WTC11 (cell line): ENCODE data around the gene SETD4. TPM values are rescaled to one million over a fixed set of nuclear protein-coding genes. Genes with fewer than 3 reads are reported as not detected.

ENCODE experiments used
- ATAC-seq: fragments of 200-7000 bp; cut with Tn5 transposase; 2 replicates; pipeline ENCODE4 v1.10.0; 2021; ENCODE audit warnings: mild to moderate bottlenecking, moderate library complexity
- CTCF ChIA-PET: fragments of 300-600 bp; sonication (Branson Sonifier 250); formaldehyde crosslinking; loops from one replicate; lab custom pipeline; 2021; ENCODE audit warnings: antibody characterized with exemption; lab: Charles Lee
- POLR2A ChIA-PET: fragments of 350-600 bp; sonication (Branson Sonifier 250); formaldehyde crosslinking; loops from one replicate; lab custom pipeline; 2021; ENCODE audit warnings: antibody characterized with exemption; lab: Charles Lee
- DNase-seq: peaks from one replicate; pipeline ENCODE4 v3.0.0; 2021; ENCODE audit warnings: low spot score
- H3K27ac Mint-ChIP-seq: 2 replicates; pipeline ENCODE4 v1.8.0; 2021; ENCODE audit warnings: mixed read lengths
- H3K27me3 Mint-ChIP-seq: 2 replicates; pipeline ENCODE4 v1.8.0; 2021; ENCODE audit warnings: low read depth, mild to moderate bottlenecking, moderate library complexity, mixed read lengths
- H3K36me3 Mint-ChIP-seq: 2 replicates; pipeline ENCODE4 v1.8.0; 2021; ENCODE audit warnings: mixed read lengths
- H3K4me1 Mint-ChIP-seq: 2 replicates; pipeline ENCODE4 v1.8.0; 2022; ENCODE audit warnings: mixed read lengths
- H3K4me3 Mint-ChIP-seq: 2 replicates; pipeline ENCODE4 v1.8.0; 2021; ENCODE audit warnings: mild to moderate bottlenecking, moderate library complexity, mixed read lengths
- H3K9me3 Mint-ChIP-seq: 2 replicates; pipeline ENCODE4 v1.8.0; 2021; ENCODE audit warnings: mixed read lengths
- CBFB ChIP-seq: sonication (generic); formaldehyde crosslinking; IDR thresholded peaks from 2 replicates; pipeline ENCODE4 v1.8.1; 2022; ENCODE audit warnings: mild to moderate bottlenecking, low read depth, missing genetic modification reagents
- CREB1 ChIP-seq: sonication (generic); formaldehyde crosslinking; IDR thresholded peaks from 2 replicates; pipeline ENCODE4 v1.8.0; 2023; ENCODE audit warnings: mild to moderate bottlenecking, missing genetic modification reagents
- ESRRA ChIP-seq: sonication (generic); formaldehyde crosslinking; IDR thresholded peaks from 2 replicates; pipeline ENCODE4 v1.8.1; 2022; ENCODE audit warnings: mild to moderate bottlenecking, missing genetic modification reagents, borderline replicate concordance
- FOXJ3 ChIP-seq: sonication (generic); formaldehyde crosslinking; IDR thresholded peaks from 2 replicates; pipeline ENCODE4 v1.9.0; 2021; ENCODE audit warnings: missing genetic modification reagents, mild to moderate bottlenecking, borderline replicate concordance
- FOXK1 ChIP-seq: sonication (generic); formaldehyde crosslinking; IDR thresholded peaks from 2 replicates; pipeline ENCODE4 v1.8.0; 2022; ENCODE audit warnings: mild to moderate bottlenecking, moderate library complexity, missing genetic modification reagents
- GTF2I ChIP-seq: fragments of 250-450 bp; sonication (Bioruptor Pico); conservative IDR thresholded peaks from 2 replicates; pipeline ENCODE4 v1.4.0; 2021; ENCODE audit warnings: mild to moderate bottlenecking
- IRF2 ChIP-seq: sonication (generic); formaldehyde crosslinking; IDR thresholded peaks from 2 replicates; pipeline ENCODE4 v1.8.0; 2022; ENCODE audit warnings: low read depth, missing genetic modification reagents, borderline replicate concordance
- KAT7 ChIP-seq: sonication (generic); formaldehyde crosslinking; IDR thresholded peaks from 2 replicates; pipeline ENCODE4 v1.8.1; 2023; ENCODE audit warnings: missing genetic modification reagents, mild to moderate bottlenecking, borderline replicate concordance
- MXD4 ChIP-seq: fragments of 250-450 bp; sonication (Bioruptor Pico); IDR thresholded peaks from 2 replicates; pipeline ENCODE4 v1.8.0; 2021; ENCODE audit warnings: mild to moderate bottlenecking, moderate library complexity, borderline replicate concordance
- NR3C1 ChIP-seq: sonication (generic); formaldehyde crosslinking; conservative IDR thresholded peaks from 2 replicates; pipeline ENCODE4 v1.8.1; 2023; ENCODE audit warnings: low read depth, mild to moderate bottlenecking, missing genetic modification reagents
- RELA ChIP-seq: sonication (generic); formaldehyde crosslinking; IDR thresholded peaks from 2 replicates; pipeline ENCODE4 v1.8.1; 2022; ENCODE audit warnings: missing genetic modification reagents, mild to moderate bottlenecking, borderline replicate concordance
- RORB ChIP-seq: fragments of 250-450 bp; sonication (Bioruptor Pico); IDR thresholded peaks from 2 replicates; pipeline ENCODE4 v1.9.0; 2021; ENCODE audit warnings: mild to moderate bottlenecking
- SMAD3 ChIP-seq: sonication (generic); formaldehyde crosslinking; IDR thresholded peaks from 2 replicates; pipeline ENCODE4 v1.8.0; 2022; ENCODE audit warnings: missing genetic modification reagents, mild to moderate bottlenecking, borderline replicate concordance
- SP1 ChIP-seq: sonication (generic); formaldehyde crosslinking; conservative IDR thresholded peaks from 2 replicates; pipeline ENCODE4 v1.8.1; 2022; ENCODE audit warnings: missing genetic modification reagents
- TCF7 ChIP-seq: sonication (generic); formaldehyde crosslinking; IDR thresholded peaks from 2 replicates; pipeline ENCODE4 v1.8.0; 2022; ENCODE audit warnings: mild to moderate bottlenecking, low read depth, missing genetic modification reagents, moderate library complexity
- TEAD1 ChIP-seq: sonication (generic); formaldehyde crosslinking; IDR thresholded peaks from 2 replicates; pipeline ENCODE4 v1.8.0; 2022; ENCODE audit warnings: mild to moderate bottlenecking, missing genetic modification reagents
- ZNF138 ChIP-seq: sonication (generic); formaldehyde crosslinking; conservative IDR thresholded peaks from 2 replicates; pipeline ENCODE4 v1.8.1; 2022; ENCODE audit warnings: mild to moderate bottlenecking, moderate library complexity, missing genetic modification reagents
- ZNF416 ChIP-seq: fragments of 250-450 bp; sonication (Bioruptor Pico); IDR thresholded peaks from 2 replicates; pipeline ENCODE4 v1.9.0; 2021; ENCODE audit warnings: mild to moderate bottlenecking, inconsistent platforms
- total RNA-seq: library from RNA; stranded (reverse); gene quantifications from 3 replicates; pipeline ENCODE4 v1.2.3, GENCODE V29; 2021
- TF ChIP-seq, protein P1 (sequence below): sonication (generic); formaldehyde crosslinking; IDR thresholded peaks from 2 replicates; pipeline ENCODE4 v1.8.0; 2022; ENCODE audit warnings: mild to moderate bottlenecking, missing genetic modification reagents
- TF ChIP-seq, protein P2 (sequence below): sonication (generic); formaldehyde crosslinking; IDR thresholded peaks from 2 replicates; pipeline ENCODE4 v1.8.0; 2022; ENCODE audit warnings: mild to moderate bottlenecking, missing genetic modification reagents
- TF ChIP-seq, protein P3 (sequence below): sonication (generic); formaldehyde crosslinking; IDR thresholded peaks from 2 replicates; pipeline ENCODE4 v1.8.0; 2022; ENCODE audit warnings: mild to moderate bottlenecking, missing genetic modification reagents
- TF ChIP-seq, protein P4 (sequence below): sonication (generic); formaldehyde crosslinking; IDR thresholded peaks from 2 replicates; pipeline ENCODE4 v1.8.1; 2023; ENCODE audit warnings: mild to moderate bottlenecking, moderate library complexity, missing genetic modification reagents
- TF ChIP-seq, protein P5 (sequence below): sonication (generic); formaldehyde crosslinking; IDR thresholded peaks from 2 replicates; pipeline ENCODE4 v1.8.1; 2022; ENCODE audit warnings: low read depth, mild to moderate bottlenecking, moderate library complexity, missing genetic modification reagents, borderline replicate concordance
- TF ChIP-seq, protein P6 (sequence below): sonication (generic); formaldehyde crosslinking; conservative IDR thresholded peaks from 2 replicates; pipeline ENCODE4 v1.8.1; 2022; ENCODE audit warnings: mild to moderate bottlenecking, missing genetic modification reagents
- TF ChIP-seq, protein P7 (sequence below): sonication (generic); formaldehyde crosslinking; IDR thresholded peaks from 2 replicates; pipeline ENCODE4 v1.8.1; 2023; ENCODE audit warnings: mild to moderate bottlenecking, missing genetic modification reagents, moderate library complexity
- TF ChIP-seq, protein P8 (sequence below): sonication (generic); formaldehyde crosslinking; IDR thresholded peaks from 2 replicates; pipeline ENCODE4 v1.8.1; 2022; ENCODE audit warnings: mild to moderate bottlenecking, missing genetic modification reagents, moderate library complexity, borderline replicate concordance

SETD4 gene
- total RNA-seq, 1 experiment from 2014 or later, result 64.8 TPM

DNA sequence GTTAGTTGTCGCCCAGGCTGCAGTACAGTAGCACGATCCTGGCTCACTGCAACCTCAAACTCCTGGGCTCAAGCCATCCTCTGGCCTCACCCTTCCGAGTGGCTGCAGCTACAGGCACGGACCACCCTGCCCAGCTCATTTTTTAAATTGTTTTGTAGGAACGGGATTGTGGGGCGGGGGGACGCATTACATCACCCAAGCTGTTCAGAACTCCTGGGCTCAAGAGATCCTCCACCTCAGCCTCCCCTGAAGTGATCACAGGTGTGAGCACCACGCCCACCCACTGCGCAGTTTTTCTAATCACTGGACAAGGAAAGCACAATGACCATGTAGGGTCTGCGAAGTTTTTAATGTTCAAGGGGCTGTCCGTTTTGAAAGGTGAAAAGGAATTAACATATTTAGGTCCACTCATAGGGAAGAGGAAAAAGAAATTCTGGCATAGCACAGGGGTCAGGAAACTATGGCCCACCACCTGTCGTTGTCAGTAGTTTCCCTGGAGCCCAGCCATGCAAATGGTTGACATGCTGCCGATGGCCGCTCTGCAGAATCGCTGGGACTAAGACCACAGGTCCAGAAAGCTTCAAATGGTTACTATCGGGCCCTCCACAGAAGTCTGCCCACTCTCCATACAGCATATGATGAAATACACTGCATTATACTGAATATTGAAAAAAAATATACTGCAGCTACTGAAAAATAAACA, 26.0 kb downstream of the SETD4 start:
- ChIA-PET POLR2A (no interaction called here), CTCF (interaction anchor here (0.8 to 2.1 kb wide), 6 partner anchors 10 to 1289 kb away, joined by 3 to 13 read pairs (median 6); partner anchors contain the start of gene CBR1)
- DNase-seq (no peak), ATAC-seq (no peak)
- no peak for TF ChIP-seq CREB1 (CRISPR knock-in tag)
- TF ChIP-seq, protein P1, sequence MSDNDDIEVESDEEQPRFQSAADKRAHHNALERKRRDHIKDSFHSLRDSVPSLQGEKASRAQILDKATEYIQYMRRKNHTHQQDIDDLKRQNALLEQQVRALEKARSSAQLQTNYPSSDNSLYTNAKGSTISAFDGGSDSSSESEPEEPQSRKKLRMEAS (CRISPR knock-in tag), result no peak
- no peak for TF ChIP-seq CBFB (CRISPR knock-in tag)
- TF ChIP-seq, protein P2, sequence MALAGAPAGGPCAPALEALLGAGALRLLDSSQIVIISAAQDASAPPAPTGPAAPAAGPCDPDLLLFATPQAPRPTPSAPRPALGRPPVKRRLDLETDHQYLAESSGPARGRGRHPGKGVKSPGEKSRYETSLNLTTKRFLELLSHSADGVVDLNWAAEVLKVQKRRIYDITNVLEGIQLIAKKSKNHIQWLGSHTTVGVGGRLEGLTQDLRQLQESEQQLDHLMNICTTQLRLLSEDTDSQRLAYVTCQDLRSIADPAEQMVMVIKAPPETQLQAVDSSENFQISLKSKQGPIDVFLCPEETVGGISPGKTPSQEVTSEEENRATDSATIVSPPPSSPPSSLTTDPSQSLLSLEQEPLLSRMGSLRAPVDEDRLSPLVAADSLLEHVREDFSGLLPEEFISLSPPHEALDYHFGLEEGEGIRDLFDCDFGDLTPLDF (CRISPR knock-in tag), result no peak
- TF ChIP-seq, protein P3, sequence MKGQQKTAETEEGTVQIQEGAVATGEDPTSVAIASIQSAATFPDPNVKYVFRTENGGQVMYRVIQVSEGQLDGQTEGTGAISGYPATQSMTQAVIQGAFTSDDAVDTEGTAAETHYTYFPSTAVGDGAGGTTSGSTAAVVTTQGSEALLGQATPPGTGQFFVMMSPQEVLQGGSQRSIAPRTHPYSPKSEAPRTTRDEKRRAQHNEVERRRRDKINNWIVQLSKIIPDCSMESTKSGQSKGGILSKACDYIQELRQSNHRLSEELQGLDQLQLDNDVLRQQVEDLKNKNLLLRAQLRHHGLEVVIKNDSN (CRISPR knock-in tag), result no peak
- no peak for TF ChIP-seq RELA (CRISPR knock-in tag)
- no peak for TF ChIP-seq TCF7 (CRISPR knock-in tag)
- TF ChIP-seq IRF2 (CRISPR knock-in tag), result no peak
- no peak for TF ChIP-seq SMAD3 (CRISPR knock-in tag)
- TF ChIP-seq NR3C1 (CRISPR knock-in tag), result no peak
- TF ChIP-seq, protein P4, sequence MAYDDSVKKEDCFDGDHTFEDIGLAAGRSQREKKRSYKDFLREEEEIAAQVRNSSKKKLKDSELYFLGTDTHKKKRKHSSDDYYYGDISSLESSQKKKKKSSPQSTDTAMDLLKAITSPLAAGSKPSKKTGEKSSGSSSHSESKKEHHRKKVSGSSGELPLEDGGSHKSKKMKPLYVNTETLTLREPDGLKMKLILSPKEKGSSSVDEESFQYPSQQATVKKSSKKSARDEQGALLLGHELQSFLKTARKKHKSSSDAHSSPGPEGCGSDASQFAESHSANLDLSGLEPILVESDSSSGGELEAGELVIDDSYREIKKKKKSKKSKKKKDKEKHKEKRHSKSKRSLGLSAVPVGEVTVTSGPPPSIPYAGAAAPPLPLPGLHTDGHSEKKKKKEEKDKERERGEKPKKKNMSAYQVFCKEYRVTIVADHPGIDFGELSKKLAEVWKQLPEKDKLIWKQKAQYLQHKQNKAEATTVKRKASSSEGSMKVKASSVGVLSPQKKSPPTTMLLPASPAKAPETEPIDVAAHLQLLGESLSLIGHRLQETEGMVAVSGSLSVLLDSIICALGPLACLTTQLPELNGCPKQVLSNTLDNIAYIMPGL, result no peak
- no peak for TF ChIP-seq FOXK1 (CRISPR knock-in tag)
- TF ChIP-seq ZNF416 (CRISPR knock-in tag), result no peak
- no peak for TF ChIP-seq RORB (CRISPR knock-in tag)
- Mint-ChIP-seq H3K9me3 (no peaks in the 10 kb centered on the region), H3K27me3 (no peaks in the 10 kb centered on the region), H3K4me3 (no peak overlapping the region), H3K4me1 (peaks cover 44% of the 10 kb centered on the region), H3K27ac (peak overlapping the region; percentile 79; the same call in 1 of the 2 replicates), H3K36me3 (peaks cover 46% of the 10 kb centered on the region)

DNA sequence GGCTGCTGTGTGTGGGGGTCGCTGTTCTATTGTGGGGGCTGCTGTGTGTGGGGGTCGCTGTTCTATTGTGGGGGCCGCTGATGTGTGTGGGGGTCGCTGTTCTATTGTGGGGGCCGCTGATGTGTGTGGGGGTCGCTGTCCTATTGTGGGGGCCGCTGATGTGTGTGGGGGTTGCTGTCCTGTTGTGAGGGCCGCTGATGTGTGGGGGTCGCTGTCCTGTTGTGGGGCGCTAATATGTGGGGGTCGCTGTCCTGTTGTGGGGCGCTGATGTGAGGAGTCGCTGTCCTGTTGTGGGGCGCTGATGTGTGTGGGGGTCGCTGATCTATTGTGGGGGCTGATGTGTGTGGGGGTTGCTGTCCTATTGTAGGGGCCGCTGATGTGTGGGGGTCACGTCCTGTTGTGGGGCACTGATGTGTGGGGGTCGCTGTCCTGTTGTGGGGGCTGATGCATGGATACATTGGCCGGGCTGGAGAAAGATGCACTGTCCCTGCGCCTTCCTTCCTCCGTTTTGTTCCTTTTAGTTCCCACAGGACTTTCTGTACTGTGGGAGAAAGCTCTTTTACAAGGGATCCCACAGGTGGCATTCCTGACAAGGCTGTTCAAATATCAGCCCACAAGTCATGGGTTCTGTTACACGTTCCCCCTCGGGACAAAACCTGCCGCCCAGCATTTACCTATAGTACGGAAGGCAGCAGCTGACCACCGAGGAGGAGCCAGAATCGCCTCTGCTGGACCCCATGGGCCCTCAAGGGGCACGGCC, 27.5 kb downstream of the SETD4 start:
- no peak for DNase-seq
- H3K27me3 Mint-ChIP-seq, result no peaks in the 10 kb centered on the region
- H3K36me3 Mint-ChIP-seq, result peaks cover 30% of the 10 kb centered on the region
- ChIA-PET CTCF (no interaction called here), POLR2A (no interaction called here)
- peaks cover 40% of the 10 kb centered on the region for H3K4me1 Mint-ChIP-seq
- no peaks in the 10 kb centered on the region for H3K9me3 Mint-ChIP-seq
- peak overlapping the region; percentile 69 for H3K27ac Mint-ChIP-seq
- no peak overlapping the region for H3K4me3 Mint-ChIP-seq
- no peak for ATAC-seq
- TF ChIP-seq, protein P5, sequence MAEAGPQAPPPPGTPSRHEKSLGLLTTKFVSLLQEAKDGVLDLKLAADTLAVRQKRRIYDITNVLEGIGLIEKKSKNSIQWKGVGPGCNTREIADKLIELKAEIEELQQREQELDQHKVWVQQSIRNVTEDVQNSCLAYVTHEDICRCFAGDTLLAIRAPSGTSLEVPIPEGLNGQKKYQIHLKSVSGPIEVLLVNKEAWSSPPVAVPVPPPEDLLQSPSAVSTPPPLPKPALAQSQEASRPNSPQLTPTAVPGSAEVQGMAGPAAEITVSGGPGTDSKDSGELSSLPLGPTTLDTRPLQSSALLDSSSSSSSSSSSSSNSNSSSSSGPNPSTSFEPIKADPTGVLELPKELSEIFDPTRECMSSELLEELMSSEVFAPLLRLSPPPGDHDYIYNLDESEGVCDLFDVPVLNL, result no peak
- no peak for TF ChIP-seq GTF2I (CRISPR knock-in tag)
- TF ChIP-seq, protein P6, sequence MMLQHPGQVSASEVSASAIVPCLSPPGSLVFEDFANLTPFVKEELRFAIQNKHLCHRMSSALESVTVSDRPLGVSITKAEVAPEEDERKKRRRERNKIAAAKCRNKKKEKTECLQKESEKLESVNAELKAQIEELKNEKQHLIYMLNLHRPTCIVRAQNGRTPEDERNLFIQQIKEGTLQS (CRISPR knock-in tag), result no peak
- no peak for TF ChIP-seq SP1 (CRISPR knock-in tag)
- TF ChIP-seq, protein P7, sequence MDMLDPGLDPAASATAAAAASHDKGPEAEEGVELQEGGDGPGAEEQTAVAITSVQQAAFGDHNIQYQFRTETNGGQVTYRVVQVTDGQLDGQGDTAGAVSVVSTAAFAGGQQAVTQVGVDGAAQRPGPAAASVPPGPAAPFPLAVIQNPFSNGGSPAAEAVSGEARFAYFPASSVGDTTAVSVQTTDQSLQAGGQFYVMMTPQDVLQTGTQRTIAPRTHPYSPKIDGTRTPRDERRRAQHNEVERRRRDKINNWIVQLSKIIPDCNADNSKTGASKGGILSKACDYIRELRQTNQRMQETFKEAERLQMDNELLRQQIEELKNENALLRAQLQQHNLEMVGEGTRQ, result no peak
- TF ChIP-seq ZNF138, result no peak
- no peak for TF ChIP-seq TEAD1 (CRISPR knock-in tag)
- TF ChIP-seq, protein P8, sequence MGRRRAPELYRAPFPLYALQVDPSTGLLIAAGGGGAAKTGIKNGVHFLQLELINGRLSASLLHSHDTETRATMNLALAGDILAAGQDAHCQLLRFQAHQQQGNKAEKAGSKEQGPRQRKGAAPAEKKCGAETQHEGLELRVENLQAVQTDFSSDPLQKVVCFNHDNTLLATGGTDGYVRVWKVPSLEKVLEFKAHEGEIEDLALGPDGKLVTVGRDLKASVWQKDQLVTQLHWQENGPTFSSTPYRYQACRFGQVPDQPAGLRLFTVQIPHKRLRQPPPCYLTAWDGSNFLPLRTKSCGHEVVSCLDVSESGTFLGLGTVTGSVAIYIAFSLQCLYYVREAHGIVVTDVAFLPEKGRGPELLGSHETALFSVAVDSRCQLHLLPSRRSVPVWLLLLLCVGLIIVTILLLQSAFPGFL (CRISPR knock-in tag), result no peak
- no peak for TF ChIP-seq IRF2 (CRISPR knock-in tag)
- no peak for TF ChIP-seq ZNF416 (CRISPR knock-in tag)
- TF ChIP-seq FOXJ3 (CRISPR knock-in tag), result no peak
- TF ChIP-seq KAT7 (CRISPR knock-in tag), result no peak
- TF ChIP-seq MXD4 (CRISPR knock-in tag), result no peak
- TF ChIP-seq ESRRA (CRISPR knock-in tag), result no peak
